SK-N-MC (cell line): ENCODE measurements around the gene NPS.

Source experiments
- DNase-seq: peaks from one replicate; pipeline ENCODE4 v3.0.0-alpha.2; 2011; ENCODE audit warnings: low read depth, low spot score
- H3K27ac ChIP-seq: fragments of 200-600 bp; sonication (generic); 2 replicates; pipeline ENCODE4 v1.5.1; 2016; ENCODE audit warnings: mixed run types
- H3K36me3 ChIP-seq: fragments of 200-600 bp; sonication (generic); 2 replicates; pipeline ENCODE4 v1.6.1; 2017; ENCODE audit warnings: antibody characterized with exemption, low read length, mixed read lengths; ENCODE audit not compliant: insufficient read depth
- H3K4me3 ChIP-seq: fragments of 200-600 bp; sonication (generic); 2 replicates; pipeline ENCODE4 v1.5.1; 2016
- H3K9ac ChIP-seq: fragments of 200-600 bp; sonication (generic); 2 replicates; pipeline ENCODE4 v1.8.0; 2017; ENCODE audit warnings: mixed run types, mixed read lengths; ENCODE audit not compliant: insufficient read length
- H3K9me3 ChIP-seq: fragments of 200-600 bp; sonication (generic); 2 replicates; pipeline ENCODE4 v1.6.1; 2017; ENCODE audit warnings: low read depth, mild to moderate bottlenecking, antibody characterized with exemption, low read length, moderate library complexity, mixed read lengths
- EZH2 ChIP-seq: fragments of 200-600 bp; sonication (generic); IDR thresholded peaks from one replicate; pipeline ENCODE4 v1.6.1; 2017; ENCODE audit warnings: antibody characterized with exemption
- FOXP2 ChIP-seq: optimal IDR thresholded peaks from 2 replicates; pipeline ENCODE3; 2011; ENCODE audit warnings: mild to moderate bottlenecking, moderate library complexity; ENCODE audit not compliant: insufficient read depth; ENCODE audit errors: extremely low read length, control extremely low read depth
- POLR2AphosphoS5 ChIP-seq: IDR thresholded peaks from 2 replicates; pipeline ENCODE4 v1.6.1; 2012; ENCODE audit warnings: mild to moderate bottlenecking, low read depth, low read length, borderline replicate concordance

NPS gene

DNA sequence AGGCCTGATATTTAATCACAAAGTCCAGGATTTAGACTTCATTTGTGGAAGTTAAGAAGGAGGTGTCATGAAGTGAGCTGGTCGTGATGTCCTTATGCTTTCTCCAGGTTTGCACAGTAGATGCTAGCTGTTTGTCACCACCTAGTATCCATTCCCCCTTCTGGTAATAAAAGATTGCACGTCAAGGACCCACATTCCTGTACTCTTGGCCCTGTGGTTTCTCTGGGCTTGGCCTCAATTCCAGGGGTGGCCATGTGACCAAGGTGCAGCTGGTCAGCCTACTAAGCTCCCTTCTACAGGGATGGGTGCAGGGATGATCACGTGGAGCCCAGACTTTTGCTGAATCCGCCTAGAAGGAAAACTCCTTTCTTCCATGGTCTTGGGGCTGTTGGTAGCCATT lies 16.5 kb downstream of the NPS start:
- Histone ChIP-seq H3K27ac (no peak overlapping the region), H3K9me3 (no peaks in the 10 kb centered on the region), H3K36me3 (no peaks in the 10 kb centered on the region), H3K9ac (no peak overlapping the region), H3K4me3 (no peak overlapping the region)
- TF ChIP-seq FOXP2 (no peak), EZH2 (no peak), POLR2AphosphoS5 (no peak)
- no peak for DNase-seq

DNA sequence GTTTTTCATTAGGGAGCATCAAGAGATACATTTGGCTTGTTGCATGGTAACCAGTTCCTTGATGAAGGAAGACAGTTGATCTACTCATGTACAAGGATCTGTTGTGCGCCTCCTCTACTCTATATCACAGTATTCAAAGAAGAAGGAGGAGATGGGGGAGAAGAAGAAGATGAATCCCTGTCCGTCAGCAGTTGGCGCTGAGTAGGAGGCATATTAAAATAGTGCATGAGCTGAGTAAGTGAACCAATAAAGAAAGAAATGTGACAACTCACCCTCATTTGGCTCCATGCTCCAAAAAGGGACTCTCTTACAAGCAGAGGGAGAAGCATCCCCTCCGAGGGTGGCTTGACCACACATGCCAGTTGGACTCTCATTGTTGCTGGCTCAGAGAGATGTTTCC lies 20.1 kb downstream of the NPS start:
- no peaks in the 10 kb centered on the region for H3K9me3 ChIP-seq
- no peaks in the 10 kb centered on the region for H3K36me3 ChIP-seq
- no peak for TF ChIP-seq EZH2
- TF ChIP-seq POLR2AphosphoS5 = no peak
- TF ChIP-seq FOXP2 = no peak

DNA sequence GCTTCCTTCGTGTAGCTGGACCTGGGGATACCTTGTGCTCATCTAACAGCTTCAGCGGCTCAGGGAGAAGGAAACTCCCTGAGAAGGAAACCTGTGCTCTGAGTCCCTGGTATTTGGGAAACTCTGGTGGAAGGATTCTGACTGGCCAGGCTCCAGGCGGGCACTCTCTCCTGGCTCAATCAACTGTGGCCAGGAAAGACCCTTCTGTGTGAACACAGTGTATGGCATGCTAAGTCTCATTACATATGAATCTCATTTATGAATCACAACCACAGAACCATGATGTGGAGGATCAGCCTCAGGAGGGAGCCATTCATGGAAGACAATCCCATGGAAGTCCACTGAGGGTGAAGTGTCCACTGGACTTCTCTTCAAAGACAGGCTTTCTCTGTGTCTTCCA lies 20.9 kb downstream of the NPS start:
- Histone ChIP-seq H3K9ac (no peak overlapping the region), H3K4me3 (no peak overlapping the region), H3K9me3 (no peaks in the 10 kb centered on the region), H3K36me3 (no peaks in the 10 kb centered on the region), H3K27ac (no peak overlapping the region)
- no peak for TF ChIP-seq EZH2
- TF ChIP-seq POLR2AphosphoS5 = no peak
- DNase-seq = no peak

More for the DNA sequence above, 20.1 kb downstream of the NPS start:
- no peak for DNase-seq
- Histone ChIP-seq H3K9ac (no peak overlapping the region), H3K4me3 (no peak overlapping the region), H3K27ac (no peak overlapping the region)

DNA sequence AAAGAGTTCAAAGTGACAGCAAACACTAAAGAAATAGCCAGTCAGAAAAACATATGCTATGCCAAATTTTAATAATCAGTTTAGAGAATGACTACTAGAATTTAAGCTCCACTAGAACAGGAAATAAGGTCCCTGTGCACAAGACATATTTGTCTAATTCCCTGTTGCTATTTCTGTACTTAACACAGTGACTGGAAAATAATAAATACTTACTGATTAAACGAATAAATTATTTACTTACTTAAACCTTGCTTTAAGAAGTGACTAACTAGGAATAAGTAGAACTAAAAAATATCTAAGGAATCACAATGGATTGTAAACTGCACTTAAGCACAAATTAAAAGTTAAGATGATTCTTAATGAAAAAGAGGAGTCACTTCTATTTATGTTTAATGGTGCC lies 22.3 kb downstream of the NPS start:
- H3K36me3 ChIP-seq = no peaks in the 10 kb centered on the region
- H3K4me3 ChIP-seq = no peak overlapping the region

DNA sequence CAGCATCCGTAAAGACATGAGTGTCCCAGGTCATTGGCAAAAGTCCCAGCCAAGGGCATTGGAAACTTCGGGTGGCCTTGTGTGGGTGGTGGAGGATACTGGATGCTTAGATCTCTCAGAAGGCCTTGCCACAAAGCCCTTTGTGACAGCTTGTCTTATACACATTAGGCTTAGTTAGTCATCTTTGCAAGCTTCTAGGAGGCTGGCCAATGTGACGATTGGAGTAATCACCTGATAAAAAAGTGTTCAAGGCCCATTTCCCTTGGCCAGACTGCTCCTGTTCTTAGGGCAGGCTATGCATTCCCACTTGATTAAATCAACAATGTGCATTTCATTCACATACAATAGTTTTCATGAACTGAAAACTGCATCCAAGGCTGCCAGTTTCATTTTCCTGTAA lies 26.9 kb downstream of the NPS start:
- TF ChIP-seq FOXP2 (no peak), POLR2AphosphoS5 (no peak), EZH2 (no peak)
- no peaks in the 10 kb centered on the region for H3K36me3 ChIP-seq
- no peaks in the 10 kb centered on the region for H3K9me3 ChIP-seq
- no peak overlapping the region for H3K9ac ChIP-seq
- no peak overlapping the region for H3K27ac ChIP-seq
- no peak for DNase-seq
- no peak overlapping the region for H3K4me3 ChIP-seq

More for the DNA sequence above, 22.3 kb downstream of the NPS start:
- H3K27ac ChIP-seq = no peak overlapping the region
- H3K9ac ChIP-seq = no peak overlapping the region
- no peaks in the 10 kb centered on the region for H3K9me3 ChIP-seq
- TF ChIP-seq POLR2AphosphoS5 = no peak
- TF ChIP-seq EZH2 = no peak
- no peak for TF ChIP-seq FOXP2
- DNase-seq = no peak

DNA sequence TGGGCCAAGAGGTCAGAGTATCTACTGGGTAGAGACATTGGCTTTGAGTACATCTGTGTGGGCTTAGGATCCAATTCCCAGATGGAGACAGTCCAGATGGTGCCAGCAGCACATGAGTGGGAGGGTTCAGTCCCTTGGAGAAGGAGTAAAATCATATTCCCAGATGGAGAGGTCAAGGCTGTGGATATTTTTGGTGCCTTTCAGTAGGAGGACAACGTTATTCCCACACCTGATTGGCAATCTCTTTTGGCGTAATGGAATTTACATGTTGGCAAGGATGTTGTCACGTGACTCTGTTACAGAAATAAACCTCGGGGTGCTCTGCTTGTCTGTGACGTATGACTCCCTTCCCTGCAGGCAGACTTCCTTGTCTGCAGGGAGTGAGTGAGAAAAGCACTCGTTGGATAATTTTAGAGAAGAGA lies 27.6 kb downstream of the NPS start:
- no peak overlapping the region for H3K9ac ChIP-seq
- H3K9me3 ChIP-seq = no peaks in the 10 kb centered on the region
- DNase-seq = no peak
- H3K36me3 ChIP-seq = no peaks in the 10 kb centered on the region
- no peak overlapping the region for H3K27ac ChIP-seq
- H3K4me3 ChIP-seq = no peak overlapping the region
- no peak for TF ChIP-seq POLR2AphosphoS5
- no peak for TF ChIP-seq EZH2
- TF ChIP-seq FOXP2 = no peak

DNA sequence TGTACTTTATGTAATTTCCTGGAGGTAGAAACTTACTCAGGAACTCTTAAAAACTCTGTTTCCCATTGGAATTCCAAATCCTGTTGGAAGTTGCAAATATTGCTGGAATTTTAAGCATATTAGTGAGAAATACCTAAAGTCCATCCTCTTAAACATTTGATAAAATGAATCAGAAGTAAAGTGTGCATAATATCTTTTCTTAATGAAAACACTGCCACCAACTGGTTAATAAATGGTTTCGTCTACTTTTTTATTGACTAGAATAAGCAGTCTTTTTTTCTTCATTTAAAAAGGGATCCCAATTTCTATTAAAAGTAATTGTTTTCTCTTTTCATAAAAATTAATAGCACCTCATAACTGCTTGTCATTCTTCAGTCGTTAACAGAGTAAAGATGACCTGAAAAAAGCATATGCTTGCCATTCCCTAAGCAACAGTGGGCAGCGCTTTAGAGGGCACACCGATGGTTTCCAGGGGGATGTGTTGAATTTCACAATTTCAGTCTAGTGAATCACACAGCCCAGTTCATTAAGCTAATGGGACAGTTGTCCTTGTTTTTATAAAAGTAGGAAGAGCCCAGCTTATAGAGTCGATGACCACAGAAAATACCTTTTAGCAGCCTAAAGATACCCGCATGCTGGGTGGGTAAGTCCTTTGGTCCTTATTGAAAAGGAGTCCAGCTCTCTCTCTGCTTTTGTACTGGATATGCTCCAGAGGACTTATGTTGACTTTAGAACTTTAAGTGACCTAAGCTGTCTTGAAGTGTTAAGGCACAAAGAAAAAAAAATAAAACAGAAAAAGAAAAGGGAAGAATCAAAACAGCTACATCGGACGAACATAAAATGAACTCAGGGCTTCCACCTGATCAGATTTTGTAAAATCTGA lies 28.5 kb downstream of the NPS start:
- Histone ChIP-seq H3K4me3 (no peak overlapping the region), H3K9me3 (no peaks in the 10 kb centered on the region), H3K9ac (no peak overlapping the region), H3K36me3 (no peaks in the 10 kb centered on the region), H3K27ac (no peak overlapping the region)
- no peak for DNase-seq
- TF ChIP-seq EZH2 (no peak), POLR2AphosphoS5 (no peak), FOXP2 (no peak)

DNA sequence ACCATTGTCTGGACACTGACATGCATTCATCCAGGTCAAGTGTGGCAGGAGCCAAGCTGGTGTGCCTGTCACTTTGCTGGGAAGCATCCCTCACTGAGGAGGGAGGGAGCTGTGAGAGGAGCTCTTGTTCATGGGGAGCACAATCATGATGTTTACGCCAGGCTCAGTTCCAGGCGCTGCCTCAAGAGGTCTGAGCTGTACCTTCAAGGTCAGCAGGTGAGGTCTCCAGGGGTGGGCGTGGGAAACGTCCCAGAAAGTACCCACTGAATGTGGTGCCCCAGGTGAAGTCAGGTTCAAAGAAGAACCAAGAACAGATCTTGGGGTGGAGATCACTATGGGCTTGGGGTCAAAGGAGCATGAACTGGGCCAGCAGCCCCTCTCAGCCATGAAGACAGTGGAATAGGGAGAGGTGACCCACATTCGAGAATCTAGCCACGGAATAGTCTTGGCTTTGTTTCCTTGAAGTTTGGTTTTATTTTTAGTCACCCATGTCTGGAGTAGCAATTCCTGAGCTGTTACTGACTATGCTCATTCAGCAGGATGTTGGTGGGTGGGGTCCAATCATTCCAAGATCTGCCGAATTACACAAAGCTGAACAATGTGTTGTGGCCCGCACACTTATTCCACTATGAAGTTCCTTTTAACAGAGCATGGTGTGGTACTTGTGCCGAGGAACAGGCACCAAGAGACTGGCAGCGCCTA lies 29.3 kb downstream of the NPS start:
- Histone ChIP-seq H3K36me3 (no peaks in the 10 kb centered on the region), H3K9me3 (no peaks in the 10 kb centered on the region), H3K4me3 (no peak overlapping the region), H3K9ac (no peak overlapping the region), H3K27ac (no peak overlapping the region)
- no peak for TF ChIP-seq FOXP2
- TF ChIP-seq EZH2 = no peak
- no peak for TF ChIP-seq POLR2AphosphoS5
- DNase-seq = no peak
